ENCODE results near the gene RNF151. TPM values are rescaled to one million over a fixed set of nuclear protein-coding genes. Genes with fewer than 3 reads are reported as not detected.

Gene RNF151
- total RNA-seq, 1 donor from 2014 or later, result not detected

DNA sequence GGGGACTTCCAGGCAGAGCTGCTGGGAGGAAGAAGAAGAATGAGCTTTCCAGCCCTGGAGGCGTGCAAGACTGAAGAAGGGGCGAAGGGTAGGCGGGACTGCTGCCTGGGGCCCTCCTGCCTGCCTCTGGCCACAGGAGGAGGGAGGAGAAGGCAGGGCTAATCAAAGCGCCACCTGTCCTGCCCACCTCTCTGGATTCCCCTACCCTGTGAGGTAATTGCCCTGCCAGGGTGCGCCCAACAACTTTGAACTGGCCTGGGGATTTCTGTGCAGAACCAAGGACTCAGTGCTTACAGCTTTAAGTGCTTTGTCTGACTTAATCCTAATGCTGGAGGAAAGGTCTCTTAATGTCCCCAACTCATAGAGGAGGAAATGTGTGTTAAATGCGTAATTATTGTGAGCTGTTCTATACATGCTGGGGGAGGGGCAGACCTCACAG is 14.8 kb downstream of the RNF151 start, which contains the start of gene NOXO1:
Gene NOXO1 (minus strand): TSS at position 72 of the 439 bp plus-strand sequence. CDS start 290 bp downstream, outside the sequence.
- peaks cover 56% of the 10 kb centered on the region for H3K27me3 Mint-ChIP-seq (ENCODE audit: low read depth)

DNA sequence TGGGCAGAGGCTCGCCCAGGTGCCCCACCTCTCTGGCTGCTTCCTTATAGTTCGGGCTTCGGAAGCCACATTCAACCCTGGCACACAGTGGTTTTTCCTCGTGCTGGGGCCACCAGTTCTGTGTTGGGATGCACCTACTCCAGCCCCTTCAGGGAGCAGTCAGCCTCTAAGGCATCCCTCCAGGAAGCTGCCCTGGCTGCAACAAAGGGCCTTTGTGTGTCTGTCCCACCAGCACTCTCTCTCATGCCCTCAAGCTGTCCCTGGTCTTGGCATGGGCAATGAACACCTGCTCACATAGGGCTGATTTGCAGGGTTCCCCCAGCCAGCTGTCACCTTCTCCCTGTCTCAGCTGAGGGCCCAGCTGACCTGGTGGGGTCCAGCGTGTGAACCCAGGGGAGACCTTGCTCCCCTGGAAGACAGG is 15.4 kb downstream of the RNF151 start:
- H3K27ac Mint-ChIP-seq (ENCODE audit: unreplicated experiment), result no peak overlapping the region
- H3K36me3 Mint-ChIP-seq (ENCODE audit: low read depth), result peaks cover 6% of the 10 kb centered on the region
- H3K9me3 Mint-ChIP-seq, result no peaks in the 10 kb centered on the region
- peaks cover 30% of the 10 kb centered on the region for H3K4me1 Mint-ChIP-seq
- peak overlapping the region; percentile 85 for H3K4me3 Mint-ChIP-seq
- peaks cover 62% of the 10 kb centered on the region for H3K27me3 Mint-ChIP-seq (ENCODE audit: low read depth)
- no peak for DNase-seq (ENCODE audit: low read depth, low spot score)
- no peak for TF ChIP-seq CTCF (conservative IDR thresholded peaks at IDR 0.05)

More for the DNA sequence above, 14.8 kb downstream of the RNF151 start, which contains the start of gene NOXO1:
- no peak for DNase-seq (ENCODE audit: low read depth, low spot score)
- Mint-ChIP-seq H3K27ac (ENCODE audit: unreplicated experiment) (no peak within 1 kb of the TSS), H3K4me1 (peaks cover 30% of the 10 kb centered on the region), H3K9me3 (no peaks in the 10 kb centered on the region), H3K36me3 (ENCODE audit: low read depth) (peaks cover under 1% of the 10 kb centered on the region), H3K4me3 (peak within 1 kb of the TSS; percentile 85)
- TF ChIP-seq CTCF (conservative IDR thresholded peaks at IDR 0.05), result no peak

DNA sequence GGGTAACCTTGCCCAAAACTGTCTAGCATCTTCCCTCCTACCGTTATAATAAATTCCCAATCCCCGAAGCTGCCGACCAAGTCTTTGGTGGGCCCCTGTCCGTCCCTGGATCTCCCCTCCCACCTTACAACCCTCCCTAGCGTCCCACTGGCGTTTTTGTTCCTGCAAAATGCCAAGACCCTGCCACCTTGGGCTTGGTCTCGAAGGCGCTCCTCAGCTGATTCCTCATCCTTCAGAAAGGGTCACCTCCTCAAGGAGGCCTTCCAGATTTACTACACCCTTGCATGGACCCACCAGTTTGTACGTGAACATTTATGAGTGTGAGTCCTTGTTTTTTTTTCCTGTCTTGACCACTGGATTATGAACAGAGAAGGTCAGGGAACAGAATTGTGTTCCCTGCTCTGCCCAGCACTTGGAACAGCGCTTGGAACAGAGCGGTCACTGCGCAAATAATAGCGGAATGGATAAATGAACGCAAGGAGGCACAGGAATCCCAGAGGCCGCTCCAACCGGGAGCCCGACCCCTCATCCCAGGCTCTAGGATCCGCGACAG is 16.4 kb downstream of the RNF151 start:
- no peak for DNase-seq (ENCODE audit: low read depth, low spot score)
- H3K36me3 Mint-ChIP-seq (ENCODE audit: low read depth), result peaks cover 12% of the 10 kb centered on the region
- TF ChIP-seq CTCF (conservative IDR thresholded peaks at IDR 0.05), result no peak
- peak overlapping the region; percentile 85 for H3K4me3 Mint-ChIP-seq
- H3K4me1 Mint-ChIP-seq, result peaks cover 30% of the 10 kb centered on the region
- peaks cover 67% of the 10 kb centered on the region for H3K27me3 Mint-ChIP-seq (ENCODE audit: low read depth)
- H3K27ac Mint-ChIP-seq (ENCODE audit: unreplicated experiment), result no peak overlapping the region
- H3K9me3 Mint-ChIP-seq, result no peaks in the 10 kb centered on the region

GRCh38 chr16:1983544-1984346 is 17.1 kb downstream of the RNF151 start, which contains the start of gene GFER:
GFER (plus strand) TSS chr16:1984193; CDS start chr16:1984219, 26 bp downstream.
- peaks cover 15% of the 10 kb centered on the region for H3K36me3 Mint-ChIP-seq (ENCODE audit: low read depth)
- DNase-seq (ENCODE audit: low read depth, low spot score), result peak; percentile 95
- H3K4me1 Mint-ChIP-seq, result peaks cover 34% of the 10 kb centered on the region
- peak within 1 kb of the TSS; percentile 92 for H3K4me3 Mint-ChIP-seq
- H3K27ac Mint-ChIP-seq (ENCODE audit: unreplicated experiment), result peak within 1 kb of the TSS; percentile 97
- H3K27me3 Mint-ChIP-seq (ENCODE audit: low read depth), result peaks cover 70% of the 10 kb centered on the region
- no peaks in the 10 kb centered on the region for H3K9me3 Mint-ChIP-seq
- peak; percentile 48 for TF ChIP-seq CTCF (conservative IDR thresholded peaks at IDR 0.05)

GRCh38 chr16:1984347-1985225 is 17.9 kb downstream of the RNF151 start:
- peaks cover 18% of the 10 kb centered on the region for H3K36me3 Mint-ChIP-seq (ENCODE audit: low read depth)
- peaks cover 74% of the 10 kb centered on the region for H3K27me3 Mint-ChIP-seq (ENCODE audit: low read depth)
- peaks cover 38% of the 10 kb centered on the region for H3K4me1 Mint-ChIP-seq
- no peak for TF ChIP-seq CTCF (conservative IDR thresholded peaks at IDR 0.05)
- peak overlapping the region; percentile 92 for H3K4me3 Mint-ChIP-seq
- no peaks in the 10 kb centered on the region for H3K9me3 Mint-ChIP-seq
- peak overlapping the region; percentile 97 for H3K27ac Mint-ChIP-seq (ENCODE audit: unreplicated experiment)
- DNase-seq (ENCODE audit: low read depth, low spot score), result no peak

All from neural crest cell (in vitro differentiated cells).